HG02852 (cell line): ENCODE measurements around the gene LAGE3.

Experiments
- ATAC-seq: cut with Tn5 transposase; IDR thresholded peaks from one replicate; pipeline ENCODE4 v1.9.1; 2021; ENCODE audit warnings: mild to moderate bottlenecking, moderate library complexity; ENCODE audit not compliant: unreplicated experiment

The LAGE3 gene, protein sequence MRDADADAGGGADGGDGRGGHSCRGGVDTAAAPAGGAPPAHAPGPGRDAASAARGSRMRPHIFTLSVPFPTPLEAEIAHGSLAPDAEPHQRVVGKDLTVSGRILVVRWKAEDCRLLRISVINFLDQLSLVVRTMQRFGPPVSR

DNA sequence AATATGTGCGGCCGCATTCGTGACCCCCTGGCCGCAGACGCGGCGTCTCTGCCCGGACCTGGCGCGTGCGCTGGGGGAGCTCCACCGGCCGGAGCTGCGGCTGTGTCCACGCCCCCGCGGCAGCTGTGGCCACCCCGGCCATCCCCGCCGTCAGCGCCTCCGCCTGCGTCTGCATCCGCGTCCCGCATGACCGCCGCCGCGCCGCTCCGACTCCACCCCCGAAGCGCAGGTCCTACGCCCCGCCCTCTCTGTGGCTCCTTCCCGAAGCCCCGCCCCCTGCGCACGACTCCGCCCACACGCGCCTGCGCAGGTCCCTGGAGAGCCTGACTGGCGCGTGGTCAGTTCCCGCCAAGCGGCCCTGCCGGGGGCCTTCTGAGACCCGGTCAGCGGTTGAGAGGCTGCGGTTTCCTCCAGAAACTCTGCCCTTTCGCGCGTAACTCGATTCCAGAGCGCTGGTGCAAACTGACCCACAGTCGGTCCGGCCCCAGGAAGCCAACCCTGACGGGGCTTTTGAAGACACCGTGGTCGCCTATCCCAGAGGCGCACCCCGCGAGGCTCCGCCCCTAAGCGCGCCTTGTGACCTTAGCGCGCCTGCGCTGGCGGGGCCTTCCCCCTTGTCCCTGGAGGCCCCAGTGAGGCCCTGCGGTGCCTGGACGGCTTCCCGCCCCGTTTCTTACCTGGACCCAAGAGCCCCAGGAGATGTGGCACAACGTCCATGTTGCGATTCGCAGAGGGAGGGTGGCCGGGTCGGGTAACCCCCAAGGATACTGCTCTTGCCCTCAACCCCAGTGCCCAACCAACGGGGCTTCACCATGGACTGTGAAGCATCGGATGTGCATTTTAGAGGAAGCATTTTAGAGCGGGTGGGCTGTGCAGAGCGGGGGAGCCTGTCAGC lies at the start of gene LAGE3:
Gene LAGE3, minus strand, starts transcription at position 554 of the 895 bp plus-strand sequence. Its CDS starts 366 bp downstream, at position 188.
- ATAC-seq, result peak; percentile 76

DNA sequence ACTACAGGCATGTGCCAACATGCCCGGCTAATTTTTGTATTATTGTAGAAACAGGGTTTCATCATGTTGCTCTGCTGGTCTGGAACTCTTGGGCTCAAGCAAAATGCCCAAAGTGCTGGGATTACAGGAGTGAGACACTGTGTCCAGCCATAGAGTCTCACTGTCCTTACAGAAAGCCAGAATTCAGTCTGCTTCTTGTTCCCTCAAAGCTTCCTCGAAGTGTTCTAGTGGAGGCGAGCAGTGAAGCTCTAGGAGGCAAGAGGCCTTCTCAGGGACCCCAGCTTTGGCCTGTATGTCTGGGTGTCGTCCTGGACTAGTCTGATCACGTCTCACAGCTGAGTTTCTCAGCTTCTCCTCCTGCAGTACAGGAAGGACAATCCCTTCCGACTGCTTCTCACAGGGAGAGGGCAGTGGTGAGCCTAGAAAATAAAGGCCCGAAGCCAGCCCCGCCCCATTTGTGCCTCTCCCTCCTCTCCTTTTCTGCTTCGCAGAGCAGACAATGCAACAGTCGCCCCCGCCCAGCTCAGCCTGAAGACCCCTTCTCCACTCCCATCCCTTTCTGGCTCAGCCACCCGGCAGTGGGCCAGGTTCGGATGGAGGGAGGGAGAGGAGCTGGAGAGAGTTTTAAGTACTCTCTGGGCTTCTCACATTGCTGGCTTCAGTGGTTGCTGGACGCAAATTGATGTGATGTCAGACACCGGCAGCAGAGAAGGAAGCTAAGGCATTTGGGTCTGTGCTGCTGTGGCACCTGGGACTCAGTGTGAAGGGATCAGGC lies 48.0 kb upstream of the LAGE3 start:
- ATAC-seq, result peak; percentile 84

DNA sequence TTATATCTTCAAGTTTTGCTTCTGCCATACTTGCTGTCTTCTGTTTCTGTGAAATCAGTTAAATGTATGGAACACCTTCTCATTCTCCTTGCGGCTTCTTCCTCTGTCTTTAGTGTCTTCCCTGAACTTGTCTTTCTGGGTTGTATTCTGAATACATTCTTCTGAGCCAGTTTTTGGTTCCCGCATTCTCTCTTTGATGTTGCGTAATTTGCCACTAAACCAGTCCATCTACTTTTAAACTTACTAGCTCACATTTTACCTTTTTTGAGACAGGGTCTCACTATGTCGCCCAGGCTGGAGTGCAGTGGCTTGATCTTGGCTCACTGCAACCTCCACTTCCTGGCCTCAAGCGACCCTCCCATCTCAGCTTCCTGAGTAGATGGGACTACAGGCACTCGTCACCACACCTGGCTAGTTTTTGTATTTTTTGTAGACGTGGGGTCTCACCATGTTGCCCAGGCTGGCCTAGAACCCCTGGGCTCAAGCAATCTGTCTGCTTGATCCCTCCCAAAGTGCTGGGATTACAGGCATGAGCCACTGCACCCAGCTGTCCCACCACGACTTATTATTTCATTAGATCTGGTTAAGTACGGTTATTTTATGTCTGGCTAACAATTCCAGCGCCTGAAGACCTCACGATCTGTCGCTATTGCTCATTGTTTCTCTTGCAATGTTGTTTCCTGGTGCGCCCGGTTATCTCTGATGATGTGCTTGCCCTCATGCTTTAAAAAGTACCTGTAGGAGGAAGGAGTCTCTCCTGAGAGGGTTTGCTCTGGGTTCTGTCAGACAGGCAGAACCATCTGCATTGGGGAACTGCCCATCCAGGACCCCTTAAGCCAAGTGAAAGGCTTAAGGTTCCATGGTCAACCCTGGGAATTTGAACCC lies 46.8 kb upstream of the LAGE3 start:
- no peak for ATAC-seq

DNA sequence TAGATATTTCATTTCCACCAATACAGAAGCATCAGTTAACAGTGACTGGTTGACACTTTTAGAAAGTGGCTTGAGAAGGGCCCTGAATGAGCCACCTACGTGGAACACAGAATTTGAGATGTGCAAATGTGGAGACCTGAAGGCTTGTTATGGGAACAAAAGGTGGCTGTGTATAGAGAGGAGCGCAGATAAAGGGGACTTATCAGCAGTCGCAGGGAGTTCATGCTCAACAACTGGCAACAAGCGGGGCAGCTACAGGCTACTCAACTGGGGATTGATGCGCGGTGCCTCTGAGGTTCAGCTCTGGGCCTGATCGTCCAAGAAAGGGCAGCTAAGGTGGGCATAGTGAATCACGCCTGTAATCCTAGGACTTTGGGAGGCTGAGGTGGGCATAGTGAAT lies 40.3 kb upstream of the LAGE3 start:
- ATAC-seq, result no peak

DNA sequence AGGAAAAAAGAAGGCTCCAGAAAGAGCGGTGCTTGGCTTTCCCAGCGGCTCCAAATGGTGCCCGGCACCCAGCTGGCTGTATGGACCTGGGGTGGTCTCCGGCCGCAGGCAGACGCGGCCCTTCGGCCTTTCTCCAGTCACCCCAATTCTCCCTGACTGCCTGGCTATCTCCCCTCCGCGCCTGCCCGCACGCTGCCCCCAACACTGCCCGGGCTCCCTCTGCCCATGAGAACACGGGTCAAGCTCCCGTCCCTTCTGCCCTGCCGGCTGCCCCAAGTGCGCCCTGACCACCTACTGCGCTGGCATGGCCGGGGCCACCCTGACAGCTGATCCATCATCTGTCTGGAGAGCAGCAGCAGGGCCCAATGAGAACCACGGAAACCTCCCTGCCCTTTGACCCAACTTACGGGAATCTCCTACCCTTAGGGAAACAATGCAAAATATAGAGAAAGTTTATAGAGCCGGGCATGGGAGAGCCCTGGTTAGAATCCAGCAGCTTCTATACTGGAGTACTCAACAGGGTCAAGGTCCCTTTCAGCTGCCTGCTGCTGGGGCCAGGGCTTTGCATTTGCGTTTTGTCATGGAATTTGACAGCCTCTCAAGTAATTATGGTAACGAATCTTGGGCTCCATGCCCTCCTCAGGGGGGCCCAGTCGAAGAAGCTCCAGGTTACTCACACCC lies 38.2 kb upstream of the LAGE3 start:
- ATAC-seq, result no peak

DNA sequence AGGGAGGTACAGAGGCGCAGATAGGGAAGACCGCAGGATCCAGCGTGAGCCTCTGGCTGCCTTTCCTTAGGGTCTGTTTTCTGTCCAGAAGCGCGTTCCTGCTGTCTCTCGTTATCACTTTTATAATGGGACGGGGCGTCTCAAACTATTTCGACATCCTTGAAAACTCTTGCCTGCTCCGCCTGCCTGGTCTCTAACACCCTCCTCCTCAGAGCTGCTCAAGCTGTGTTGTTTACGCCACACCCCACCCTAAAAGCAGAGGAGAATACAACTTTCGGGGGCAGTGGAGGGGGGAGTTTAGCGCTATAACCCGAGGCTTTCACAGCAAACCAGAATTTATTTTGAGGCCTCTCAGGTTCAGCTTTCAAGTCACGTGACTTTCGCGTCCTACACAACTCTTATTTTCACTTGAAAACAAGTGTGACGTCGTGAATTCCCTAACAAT lies 37.6 kb upstream of the LAGE3 start:
- ATAC-seq, result no peak

DNA sequence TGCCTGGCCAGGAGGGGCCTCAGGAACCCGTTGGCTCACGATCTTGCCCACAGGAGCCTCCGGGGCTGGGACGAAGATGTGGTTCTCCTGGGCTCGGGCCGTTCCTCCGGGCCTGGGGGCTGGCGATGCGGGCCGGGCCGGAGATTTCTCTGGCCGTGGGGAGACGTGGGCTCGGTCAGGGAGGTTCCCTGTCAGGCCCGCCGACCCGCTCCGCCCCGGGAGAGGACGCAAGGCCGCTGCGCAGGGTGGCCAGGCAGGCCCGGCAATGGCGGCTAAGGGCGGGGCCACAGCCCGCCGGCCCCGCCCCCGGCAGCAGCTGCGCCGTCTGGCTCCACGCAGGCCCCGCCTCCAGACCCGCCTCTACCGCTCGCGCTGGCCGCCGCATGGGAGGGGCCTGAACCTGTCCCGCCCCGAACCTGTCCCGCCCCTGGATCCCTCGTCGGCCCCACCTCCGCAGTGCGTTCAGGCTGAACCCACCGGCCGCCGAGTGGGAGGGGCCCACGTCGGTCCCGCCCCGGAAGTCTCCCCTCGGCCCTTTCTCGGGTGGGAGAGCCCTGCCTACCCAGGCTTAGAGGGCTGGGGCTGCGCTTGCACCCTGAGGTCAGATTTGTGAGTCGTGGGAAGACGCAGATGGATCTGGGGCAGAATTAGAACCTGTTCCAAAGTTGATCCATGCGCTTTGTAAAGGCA lies 37.0 kb upstream of the LAGE3 start, which contains the start of gene FAM3A:
Gene FAM3A, minus strand, starts transcription at position 267 of the 690 bp plus-strand sequence. CDS start 460 bp downstream, outside the sequence.
- peak; percentile 85 for ATAC-seq

DNA sequence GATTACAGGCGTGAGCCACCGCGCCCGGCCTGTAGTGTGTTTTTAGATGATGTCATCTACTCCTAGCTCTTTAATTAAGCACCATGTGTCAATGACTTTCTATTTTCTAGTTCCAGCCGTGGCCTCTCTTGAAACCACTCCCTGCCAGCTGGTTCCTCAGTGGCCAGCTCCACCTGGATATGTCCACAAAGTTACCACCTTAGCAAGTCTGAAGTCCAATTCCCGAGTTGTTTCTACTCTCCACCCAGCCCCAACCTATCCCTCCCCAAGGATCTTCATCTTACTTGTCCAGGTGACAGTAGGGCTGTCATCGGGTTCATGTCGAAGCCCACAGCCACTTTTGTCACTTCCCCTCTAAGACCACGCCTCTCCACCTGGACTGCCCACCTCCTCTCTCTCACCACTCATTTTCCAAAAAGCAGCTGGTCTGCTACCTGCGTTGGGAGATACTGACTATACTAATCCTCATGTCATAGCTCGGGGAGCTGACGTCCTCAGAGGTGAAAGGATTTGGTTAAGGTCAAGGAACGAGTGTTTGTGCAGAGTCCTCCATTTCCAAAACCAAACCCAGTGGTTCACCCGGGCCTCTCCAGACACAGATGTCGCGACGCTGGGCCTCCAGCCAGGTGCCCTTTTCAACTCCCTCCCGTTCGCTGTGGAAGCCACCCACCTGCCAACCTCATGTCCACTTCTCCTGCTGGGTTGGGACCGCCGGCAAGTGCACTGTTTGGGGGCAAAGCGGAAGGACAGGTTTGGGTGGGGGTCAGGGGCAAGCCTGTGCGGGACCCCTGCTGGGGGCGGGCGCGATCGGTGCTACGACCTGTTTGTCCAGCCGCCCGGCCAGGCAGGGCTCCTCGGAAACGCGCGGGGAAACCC lies 36.2 kb upstream of the LAGE3 start:
- ATAC-seq, result no peak

DNA sequence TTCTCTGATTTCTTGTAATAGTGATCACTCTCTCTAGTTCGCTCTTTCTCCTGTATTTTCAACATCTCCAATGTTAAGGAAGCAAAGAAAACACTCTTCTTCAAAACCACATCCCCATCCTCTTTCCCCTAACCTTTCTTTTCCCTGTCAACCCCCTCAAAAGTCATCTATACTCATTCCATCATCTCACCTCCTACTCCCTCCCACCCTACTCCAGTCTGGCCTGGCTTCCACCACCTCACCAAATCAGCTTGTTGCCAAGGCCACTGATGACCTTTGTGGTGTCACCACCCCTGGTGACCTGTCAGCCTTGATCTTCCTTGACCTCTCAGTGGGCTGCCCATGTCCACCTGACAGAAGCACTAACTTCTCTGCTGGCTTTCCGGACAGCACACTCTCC lies 34.6 kb upstream of the LAGE3 start:
- no peak for ATAC-seq

DNA sequence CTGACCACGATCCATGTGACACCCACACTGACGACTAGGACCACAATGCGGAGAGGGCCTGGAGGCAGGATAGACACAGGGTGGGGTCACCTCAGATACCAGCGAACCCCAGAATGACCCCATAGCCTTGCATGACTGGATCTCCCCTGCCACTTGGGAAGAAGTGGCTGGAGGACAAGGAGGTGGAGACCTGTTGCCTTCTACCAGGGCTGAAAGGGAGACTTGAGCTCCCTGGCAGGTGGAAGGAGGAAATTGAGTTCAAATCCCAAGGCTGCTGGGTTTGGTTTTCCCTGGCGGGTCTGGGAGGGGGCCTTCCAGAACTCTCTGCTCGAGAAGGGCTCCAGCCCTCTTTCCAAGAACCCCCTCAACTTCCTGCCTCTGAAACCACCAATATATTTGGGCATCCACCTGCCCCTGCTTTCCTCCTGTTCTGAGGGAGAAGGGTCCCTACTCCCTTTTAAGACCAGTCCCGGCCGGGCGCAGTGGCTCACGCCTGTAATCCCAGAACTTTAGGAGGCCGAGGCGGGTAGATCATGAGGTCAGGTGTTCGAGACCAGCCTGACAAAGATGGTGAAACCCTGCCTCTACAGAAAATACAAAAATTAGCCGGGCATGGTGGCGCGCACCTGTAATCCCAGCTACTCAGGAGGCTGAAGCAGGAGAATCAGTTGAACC lies 33.9 kb upstream of the LAGE3 start:
- ATAC-seq, result no peak

DNA sequence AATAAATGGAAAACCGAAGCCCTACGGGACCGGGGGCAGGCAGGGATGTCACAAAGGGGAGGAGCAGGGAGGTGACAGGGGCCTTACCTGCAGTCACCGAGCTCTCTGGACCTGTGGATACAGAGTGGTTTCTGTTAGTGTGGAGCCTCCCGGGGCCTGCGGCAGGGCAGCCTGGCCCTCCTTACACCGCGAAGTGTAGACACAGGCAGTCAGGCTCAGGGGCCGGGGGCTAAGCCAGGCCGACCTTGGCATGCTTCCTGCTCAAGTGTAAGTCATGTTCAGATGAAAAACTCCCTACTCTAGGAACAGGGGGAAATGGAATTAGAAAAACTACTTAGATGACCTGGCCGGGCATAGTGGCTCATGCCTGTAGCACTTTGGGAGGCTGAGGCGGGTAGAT lies 32.7 kb upstream of the LAGE3 start:
- no peak for ATAC-seq

DNA sequence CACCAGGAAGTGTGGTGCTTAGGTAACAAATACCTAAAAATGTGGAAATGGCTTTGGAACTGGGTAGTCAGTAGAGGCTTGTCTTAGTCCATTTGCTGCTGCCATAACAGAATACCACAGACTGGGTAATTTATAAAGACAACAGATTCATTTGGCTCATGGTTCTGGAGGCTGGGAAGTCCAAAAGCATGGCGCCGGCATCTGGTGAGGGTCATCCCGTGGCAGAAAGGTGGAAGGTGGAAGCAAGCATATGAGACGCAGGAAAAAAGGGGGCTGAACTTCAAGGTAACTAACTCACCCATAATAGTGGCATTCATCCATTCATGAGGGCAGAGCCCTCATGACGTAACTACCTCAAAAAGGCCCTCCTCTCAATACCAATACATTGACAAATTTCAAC lies 30.4 kb upstream of the LAGE3 start:
- no peak for ATAC-seq

DNA sequence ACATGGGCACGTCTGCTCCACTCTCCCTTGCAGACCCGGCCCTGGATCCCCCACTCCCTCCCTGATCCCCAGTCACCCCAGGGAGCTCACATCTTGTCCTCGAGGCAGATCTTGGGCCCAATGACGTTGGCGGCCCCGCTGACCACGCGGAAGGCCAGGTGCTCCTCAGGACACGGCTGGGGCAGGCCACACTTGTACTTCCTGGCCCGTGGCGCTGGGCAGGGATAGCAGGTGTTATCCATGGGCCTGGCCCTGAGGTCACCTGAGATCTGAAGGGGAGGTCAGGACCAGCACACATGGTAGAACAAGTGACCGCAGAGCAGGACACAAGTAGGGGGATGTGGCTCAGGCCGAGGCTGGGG lies 29.3 kb upstream of the LAGE3 start:
- ATAC-seq, result no peak

DNA sequence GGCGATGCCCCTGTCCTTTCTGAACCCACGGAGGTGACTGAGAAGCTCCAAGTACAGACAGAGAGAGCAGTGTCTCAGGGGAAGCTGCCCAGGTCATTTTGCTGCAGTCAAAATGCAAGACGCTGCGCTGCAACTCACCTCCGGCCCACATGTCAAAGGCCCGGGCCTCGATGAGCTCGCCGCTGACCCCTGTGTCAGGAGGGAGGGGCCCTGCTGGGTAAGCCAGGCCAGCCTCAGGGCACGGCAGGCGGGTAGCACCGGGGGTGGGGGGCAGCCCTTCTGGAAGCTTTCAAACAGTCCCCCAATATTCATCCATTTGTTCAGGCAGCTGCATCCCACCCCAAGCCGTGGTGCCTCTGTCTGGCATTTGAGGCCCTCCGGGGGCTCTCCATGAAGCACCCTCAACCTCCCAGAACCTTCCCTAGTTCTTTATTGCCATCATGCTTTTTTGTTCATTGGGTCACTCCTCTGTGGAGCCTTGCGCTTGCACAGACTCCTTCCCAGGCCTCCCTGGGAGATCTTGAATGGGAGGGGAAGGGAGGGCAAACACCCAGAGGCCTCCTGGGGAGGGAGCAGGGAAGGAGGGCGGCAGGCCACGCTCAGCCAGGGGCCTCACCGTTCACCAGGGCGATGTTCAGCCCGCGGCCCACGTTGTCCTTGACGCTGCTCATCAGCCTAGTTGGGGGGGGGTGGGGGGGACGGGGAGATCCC lies 28.7 kb upstream of the LAGE3 start:
- ATAC-seq, result no peak

DNA sequence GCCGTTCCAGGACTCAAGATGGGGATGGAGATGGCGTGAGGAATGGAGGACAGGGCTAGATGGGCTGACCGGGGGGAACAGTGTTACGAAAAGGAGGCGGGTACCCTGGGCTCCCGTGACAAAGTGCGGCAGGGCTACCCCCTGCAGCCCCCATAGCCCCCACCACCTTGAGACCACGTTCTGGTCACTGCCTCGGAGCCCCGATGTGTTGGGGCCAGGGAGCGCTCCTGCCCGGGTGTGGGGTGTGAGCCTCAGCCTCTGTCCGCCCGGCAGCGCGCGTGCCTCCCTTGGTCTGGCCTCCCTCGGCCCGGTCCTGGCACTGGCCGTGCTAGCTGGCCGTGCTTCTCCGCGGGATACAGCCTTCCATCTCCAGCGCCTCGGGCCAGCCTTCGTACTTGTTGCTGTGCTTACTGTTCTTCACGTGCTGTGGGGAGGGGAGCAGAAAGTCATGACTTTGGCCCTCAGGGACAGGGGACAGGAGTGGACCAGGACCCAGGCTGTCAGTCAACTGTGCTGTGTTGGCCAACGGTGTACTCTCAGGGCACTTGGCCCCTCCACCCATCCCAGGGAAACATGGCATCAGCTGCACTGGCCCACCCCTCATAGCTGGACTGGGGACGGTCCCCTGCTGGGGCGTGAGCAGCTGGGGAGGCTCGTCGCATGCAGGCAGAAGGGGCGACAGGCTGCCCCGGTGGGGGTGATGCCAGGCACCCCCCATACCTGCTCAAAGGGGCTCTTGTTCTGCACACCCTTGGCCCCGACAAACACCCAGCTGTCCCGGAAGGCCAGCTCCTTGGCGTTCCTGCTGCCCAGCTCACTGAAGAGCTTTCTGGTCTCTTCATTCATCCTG lies 27.6 kb upstream of the LAGE3 start:
- ATAC-seq, result no peak

DNA sequence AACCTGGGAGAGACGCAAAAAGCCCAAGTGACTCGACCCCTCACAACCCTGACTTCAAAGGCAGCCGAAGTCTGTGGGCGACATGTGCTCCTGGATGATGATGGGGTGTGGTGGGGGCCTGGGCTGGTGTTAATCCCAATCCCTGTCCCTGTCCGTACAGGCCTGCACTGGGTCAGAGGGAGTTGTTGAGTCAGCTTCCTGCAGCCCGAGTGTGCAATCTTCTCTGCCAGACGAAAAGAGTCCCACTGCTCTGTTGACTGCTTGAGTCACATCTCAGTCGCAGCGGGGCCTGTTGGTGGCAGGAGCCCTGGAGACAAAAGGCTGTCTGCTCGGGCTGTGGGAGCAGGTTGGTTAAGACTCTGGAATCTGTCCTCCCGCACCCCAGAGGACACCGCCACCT lies 26.7 kb upstream of the LAGE3 start:
- ATAC-seq, result no peak
